Measurements from ENCODE around the gene TEX101. TPM values are rescaled to one million over a fixed set of nuclear protein-coding genes. Genes with fewer than 3 reads are reported as not detected.
"Not testable (repeated sequence)": the region's sequence is repeated elsewhere in the genome, so short reads cannot be mapped to it uniquely, and the experiment has no call there.

The TEX101 gene, protein sequence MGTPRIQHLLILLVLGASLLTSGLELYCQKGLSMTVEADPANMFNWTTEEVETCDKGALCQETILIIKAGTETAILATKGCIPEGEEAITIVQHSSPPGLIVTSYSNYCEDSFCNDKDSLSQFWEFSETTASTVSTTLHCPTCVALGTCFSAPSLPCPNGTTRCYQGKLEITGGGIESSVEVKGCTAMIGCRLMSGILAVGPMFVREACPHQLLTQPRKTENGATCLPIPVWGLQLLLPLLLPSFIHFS
- not detected in 2 replicates for total RNA-seq

GRCh38 chr19:43414554-43414953, at the start of gene TEX101:
Gene TEX101 (plus strand): TSS chr19:43414890. CDS start chr19:43415920, 1,030 bp downstream.
- DNase-seq (ENCODE audit: low read depth in 2 of 2) = no peak

DNA sequence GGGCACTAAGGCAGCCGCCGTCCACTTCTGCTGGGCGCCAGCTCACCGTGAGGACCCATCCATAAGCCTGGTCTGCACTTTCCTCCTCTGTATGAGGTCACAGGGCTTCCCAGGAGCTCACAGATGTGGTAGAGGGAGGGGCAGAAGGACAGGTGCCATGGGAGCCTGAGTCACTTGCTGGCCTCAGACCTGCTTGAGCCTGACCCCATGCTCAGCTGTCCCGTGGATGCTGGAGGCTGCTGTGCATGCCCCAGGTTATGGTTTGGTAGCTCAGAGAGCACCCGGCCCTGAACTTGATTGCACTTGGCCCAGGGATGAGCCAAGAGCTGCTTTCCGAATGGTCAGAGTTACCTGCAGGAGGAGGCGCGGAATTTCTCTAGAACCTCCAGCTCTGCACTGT, 49.0 kb upstream of the TEX101 start:
- not testable (repeated sequence) for DNase-seq (ENCODE audit: low read depth in 2 of 2)

DNA sequence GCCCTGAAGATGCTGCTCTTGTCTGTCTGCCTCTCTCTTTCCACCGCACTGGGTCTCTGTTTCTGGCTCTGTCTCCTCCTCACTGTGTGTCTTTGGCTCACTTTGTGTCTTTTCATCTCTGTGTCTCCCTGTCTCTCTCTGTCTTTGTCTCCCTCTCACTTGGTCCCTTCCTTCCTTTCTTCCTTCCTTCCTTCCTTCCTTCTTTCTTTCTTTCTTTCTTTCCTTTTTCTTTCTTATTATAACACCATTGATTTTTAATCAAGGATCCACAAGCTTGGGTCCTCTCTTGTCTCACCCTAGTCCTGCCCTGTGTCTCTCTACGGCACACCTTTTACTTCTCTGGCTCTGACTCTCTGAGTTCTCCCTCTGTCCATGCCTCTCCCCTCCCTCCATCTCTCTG, 46.9 kb upstream of the TEX101 start:
- DNase-seq (ENCODE audit: low read depth in 2 of 2) = no peak

- DNase-seq (ENCODE audit: low read depth in 2 of 2) = not testable (repeated sequence)
Observed at GRCh38 chr19:43368897-43369296, 45.8 kb upstream of the TEX101 start.

DNA sequence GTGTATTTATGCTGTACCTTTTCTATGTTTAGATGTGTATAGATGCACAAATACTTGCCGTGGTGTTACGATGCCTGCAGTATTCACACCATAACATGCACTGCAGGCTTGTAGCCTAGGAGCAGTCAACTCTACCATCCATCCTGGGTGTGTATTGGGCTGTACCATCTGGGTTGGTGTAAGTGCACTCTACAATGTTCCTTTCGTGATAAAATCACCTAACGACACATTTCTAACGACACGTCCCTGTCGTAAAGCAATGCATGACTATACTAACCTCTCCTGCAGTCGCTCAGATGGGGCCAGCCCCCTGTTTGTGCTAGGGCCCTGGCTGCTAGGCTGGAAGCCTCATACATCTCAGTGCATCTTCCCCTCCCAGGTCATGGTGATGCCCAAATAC, 42.8 kb upstream of the TEX101 start:
- no peak for DNase-seq (ENCODE audit: low read depth in 2 of 2)

DNA sequence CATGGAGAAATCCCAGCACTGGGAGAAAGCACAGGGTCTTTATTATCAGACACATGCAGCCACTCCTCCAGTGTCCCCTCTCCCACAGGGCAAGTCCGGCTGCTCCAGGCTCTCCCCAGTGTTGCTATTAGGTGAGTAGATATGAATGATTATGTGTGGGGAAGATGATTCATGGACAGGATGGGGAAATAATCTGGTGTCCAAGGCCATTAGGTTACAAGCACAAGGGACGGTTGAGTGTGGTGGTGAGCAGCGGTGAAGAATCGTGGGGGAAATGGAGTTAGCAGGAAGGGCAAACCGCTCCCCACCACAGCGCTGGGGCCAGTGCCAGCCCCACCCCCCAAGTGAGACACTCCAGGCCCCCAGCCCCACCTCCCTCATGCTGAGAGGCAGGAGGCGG, 42.2 kb upstream of the TEX101 start:
- peak; percentile 9 to 51 for DNase-seq (ENCODE audit: low read depth in 2 of 2)

DNA sequence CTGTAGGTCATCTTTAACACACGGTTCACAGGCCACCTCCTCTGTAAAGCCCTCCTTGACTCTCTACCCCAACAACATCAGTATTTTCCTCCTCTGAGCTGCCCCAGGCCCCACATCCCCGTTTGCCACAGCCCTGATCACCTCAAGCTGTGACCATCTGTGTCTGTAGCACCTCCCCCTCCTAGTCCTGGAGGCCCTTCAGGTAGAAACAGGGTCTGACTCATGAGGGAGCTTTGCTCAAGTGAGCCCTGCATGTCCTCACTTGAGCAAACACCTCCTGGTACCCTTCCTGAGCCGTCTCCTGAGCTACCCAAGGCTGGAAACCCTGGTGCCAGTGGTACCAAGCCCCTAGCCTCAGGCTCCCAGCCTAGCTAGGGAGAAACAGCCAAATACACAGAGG, 37.1 kb upstream of the TEX101 start:
- not testable (repeated sequence) for DNase-seq (ENCODE audit: low read depth in 2 of 2)

DNA sequence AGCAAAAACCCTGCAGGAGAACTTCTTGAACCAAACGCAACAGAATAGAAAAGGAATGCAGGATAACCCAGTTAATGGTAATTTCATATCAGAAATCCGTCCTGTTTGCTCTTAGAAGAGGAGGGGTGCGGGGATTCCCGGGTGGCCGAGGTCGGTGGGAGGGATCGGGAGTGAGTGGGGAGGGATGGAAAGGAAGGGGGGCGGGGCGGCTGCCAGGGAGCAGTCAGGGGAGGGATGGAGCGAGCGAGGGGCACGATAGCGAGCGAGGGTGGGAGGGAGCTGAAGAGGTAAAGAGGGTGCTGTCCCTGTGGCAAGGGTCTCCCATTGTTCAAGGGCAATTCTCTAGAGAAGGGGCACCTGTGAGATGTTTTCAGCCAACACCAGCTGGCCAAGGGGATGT, 34.7 kb upstream of the TEX101 start:
- DNase-seq (ENCODE audit: low read depth in 2 of 2) = no peak

- no peak for DNase-seq (ENCODE audit: low read depth in 2 of 2)
Observed at GRCh38 chr19:43380771-43381386, 33.8 kb upstream of the TEX101 start.

DNA sequence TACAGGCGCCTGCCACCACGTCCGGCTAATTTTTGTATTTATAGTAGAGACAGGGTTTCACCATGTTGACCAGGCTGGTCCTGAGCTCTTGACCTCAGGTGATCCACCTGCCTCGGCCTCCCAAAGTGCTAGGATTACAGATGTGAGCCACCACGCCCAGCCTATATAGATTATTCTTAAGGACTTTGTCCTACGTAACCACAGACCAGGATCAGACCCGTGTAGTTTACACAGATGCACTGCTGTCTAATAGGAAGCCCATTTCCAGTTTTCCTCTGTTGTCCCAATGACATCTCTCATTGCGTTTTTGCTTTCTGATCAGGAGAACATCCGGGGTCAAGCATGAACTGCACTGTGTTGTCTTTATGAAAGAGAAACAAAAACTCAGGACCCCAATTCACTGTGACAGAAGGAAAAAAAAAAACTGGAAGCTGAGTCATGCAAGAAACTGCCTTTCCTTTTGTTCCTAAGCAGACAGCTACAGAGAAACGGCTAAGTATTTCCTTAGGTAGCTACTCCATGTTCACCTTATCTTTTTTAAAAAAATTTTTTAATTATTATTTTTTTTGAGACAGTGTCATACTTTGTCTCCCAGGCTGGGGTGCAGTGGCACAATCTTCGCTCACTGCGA, 32.0 kb upstream of the TEX101 start:
- peak in 1 of 2 donors; percentile 29 for DNase-seq (ENCODE audit: low read depth in 2 of 2)

- DNase-seq (ENCODE audit: low read depth in 2 of 2) = not testable (repeated sequence)
Observed at GRCh38 chr19:43383254-43383653, 31.4 kb upstream of the TEX101 start.

DNA sequence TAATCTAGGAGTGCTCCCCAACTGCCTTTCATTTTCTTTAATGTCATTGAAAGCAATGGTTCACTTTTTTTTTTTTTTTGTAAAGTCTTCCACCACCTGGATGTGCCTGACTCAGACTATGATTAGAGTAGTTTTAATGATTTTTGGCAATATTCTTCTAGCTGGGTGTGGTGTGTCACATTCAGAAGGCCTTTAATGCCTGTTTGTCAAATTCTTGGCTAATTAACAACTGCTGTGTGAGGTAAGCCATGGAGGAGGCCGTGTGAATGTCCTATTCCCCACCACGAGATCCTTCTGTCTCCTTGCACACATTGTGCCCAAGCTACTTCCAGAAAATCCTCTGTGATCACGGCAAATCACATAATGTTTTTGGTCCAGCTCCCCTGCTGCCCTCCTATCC, 30.9 kb upstream of the TEX101 start:
- not testable (repeated sequence) for DNase-seq (ENCODE audit: low read depth in 2 of 2)

GRCh38 chr19:43390903-43391551, 23.7 kb upstream of the TEX101 start:
- peak in 1 of 2 donors; percentile 29 for DNase-seq (ENCODE audit: low read depth in 2 of 2)

- DNase-seq (ENCODE audit: low read depth in 2 of 2) = not testable (repeated sequence)
Observed at GRCh38 chr19:43391552-43391935, 23.1 kb upstream of the TEX101 start.

DNA sequence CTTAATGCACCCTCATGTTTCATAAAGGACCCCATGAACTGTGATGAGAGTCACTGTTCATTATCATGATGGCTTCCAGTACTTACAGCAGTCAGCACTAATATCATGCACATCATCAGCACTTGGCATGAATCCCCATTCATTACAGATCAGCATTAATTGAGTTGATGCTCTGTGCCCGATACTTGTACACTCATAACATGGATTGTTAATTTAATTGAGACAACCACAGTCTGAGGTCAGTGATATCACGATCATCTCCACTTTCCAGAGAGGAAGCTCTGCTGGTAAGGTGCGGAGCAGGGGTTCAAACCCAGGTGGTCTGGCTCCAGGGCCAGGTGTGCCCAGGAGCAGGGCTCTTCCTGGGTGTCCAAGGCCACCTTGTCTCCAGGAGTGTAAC, 21.2 kb upstream of the TEX101 start:
- not testable (repeated sequence) for DNase-seq (ENCODE audit: low read depth in 2 of 2)

DNA sequence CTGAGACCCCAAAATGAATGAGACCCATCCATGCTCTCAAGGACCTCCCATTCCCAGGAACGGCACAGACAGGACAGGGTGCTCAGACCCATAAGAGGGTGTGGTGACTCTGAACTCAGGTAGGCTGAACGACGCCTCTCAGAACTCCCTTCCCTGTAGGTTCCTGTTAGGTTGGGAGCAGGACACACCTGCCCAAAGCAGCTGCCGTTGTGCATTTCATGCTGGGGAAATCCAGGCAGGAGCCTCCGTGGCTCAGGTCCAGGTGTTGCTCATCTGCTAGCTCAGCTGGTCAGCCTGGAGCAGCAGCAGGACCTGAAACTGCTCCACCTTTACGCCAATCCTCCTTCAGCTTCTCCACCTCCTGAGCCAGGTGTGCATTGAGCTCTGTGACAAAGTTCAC, 19.1 kb upstream of the TEX101 start:
- no peak for DNase-seq (ENCODE audit: low read depth in 2 of 2)

- no peak for DNase-seq (ENCODE audit: low read depth in 2 of 2)
Observed at GRCh38 chr19:43406297-43406696, 8.4 kb upstream of the TEX101 start.

GRCh38 chr19:43407416-43408005, 7.2 kb upstream of the TEX101 start:
- DNase-seq (ENCODE audit: low read depth in 2 of 2) = no peak

DNA sequence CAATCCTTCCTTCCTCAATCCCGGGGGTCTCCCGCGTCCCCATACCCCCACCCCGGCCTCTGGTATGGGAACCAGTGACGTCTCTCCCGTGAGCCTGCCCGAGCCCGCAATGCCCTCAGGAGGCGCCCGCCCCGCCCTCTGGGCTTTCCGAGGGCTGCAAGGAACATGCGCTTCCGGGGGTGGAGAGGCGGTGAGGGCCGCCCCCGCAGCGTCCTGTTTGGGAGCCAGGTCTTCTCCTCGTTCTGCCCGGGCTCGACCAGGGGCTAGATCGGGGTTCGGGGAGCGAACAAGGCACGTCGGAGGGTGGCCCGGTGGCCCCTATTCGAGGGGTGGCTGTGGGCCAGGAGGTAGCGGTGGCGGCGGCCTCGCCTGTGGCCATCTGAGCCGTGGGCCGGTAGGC, 6.6 kb upstream of the TEX101 start:
- no peak for DNase-seq (ENCODE audit: low read depth in 2 of 2)

DNA sequence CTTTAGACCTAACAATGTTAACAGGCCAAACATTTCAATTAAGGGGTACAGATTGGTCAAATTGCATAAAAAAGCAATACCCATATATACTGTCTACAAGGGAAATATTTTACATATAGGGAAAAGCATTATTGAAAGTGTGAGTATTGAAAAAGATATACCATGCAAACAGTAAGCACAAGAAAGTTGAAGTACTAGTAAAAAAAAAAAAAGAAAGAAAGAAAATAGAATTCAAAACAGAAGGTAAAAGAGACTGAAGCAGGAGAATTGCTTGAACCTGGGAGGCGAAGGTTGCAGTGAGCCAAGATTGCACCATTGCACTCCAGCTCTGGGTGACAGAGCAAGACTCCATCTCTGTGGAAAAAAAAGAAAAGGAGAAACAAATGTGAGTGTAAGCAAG, 5.3 kb upstream of the TEX101 start:
- DNase-seq (ENCODE audit: low read depth in 2 of 2) = no peak

GRCh38 chr19:43412441-43412840, 2.2 kb upstream of the TEX101 start:
- DNase-seq (ENCODE audit: low read depth in 2 of 2) = no peak

Measured in lung microvascular endothelial cell (primary cell).